ENCODE data around the gene PADI1.
"Not testable (repeated sequence)": the region's sequence is repeated elsewhere in the genome, so short reads cannot be mapped to it uniquely, and the experiment has no call there.

Gene PADI1

GRCh38 chr1:17218939-17219338 lies 14.0 kb downstream of the PADI1 start:
- peak; percentile 14 for DNase-seq

- no peak for DNase-seq
Measured at GRCh38 chr1:17220287-17220686, 15.4 kb downstream of the PADI1 start.

- no peak for DNase-seq
Measured at GRCh38 chr1:17222557-17222956, 17.6 kb downstream of the PADI1 start.

- DNase-seq = no peak
Measured at GRCh38 chr1:17224434-17224833, 19.5 kb downstream of the PADI1 start.

GRCh38 chr1:17225140-17225539 lies 20.2 kb downstream of the PADI1 start:
- no peak for DNase-seq

GRCh38 chr1:17227358-17227915 lies 22.5 kb downstream of the PADI1 start:
- DNase-seq = no peak

GRCh38 chr1:17228619-17229018 lies 23.7 kb downstream of the PADI1 start:
- no peak for DNase-seq

- no peak for DNase-seq
Measured at GRCh38 chr1:17229379-17229778, 24.5 kb downstream of the PADI1 start.

GRCh38 chr1:17230106-17230505 lies 25.2 kb downstream of the PADI1 start:
- no peak for DNase-seq

- no peak for DNase-seq
Measured at GRCh38 chr1:17230671-17231310, 25.9 kb downstream of the PADI1 start.

- peak; percentile 38 for DNase-seq
Measured at GRCh38 chr1:17232759-17233661, 28.1 kb downstream of the PADI1 start.

- peak; percentile 38 for DNase-seq
Measured at GRCh38 chr1:17233675-17234320, 28.9 kb downstream of the PADI1 start.

- DNase-seq = no peak
Measured at GRCh38 chr1:17234405-17234804, 29.5 kb downstream of the PADI1 start.

- no peak for DNase-seq
Measured at GRCh38 chr1:17235135-17235885, 30.4 kb downstream of the PADI1 start.

GRCh38 chr1:17236779-17237560 lies 32.0 kb downstream of the PADI1 start:
- peak; percentile 75 for DNase-seq

- DNase-seq = no peak
Measured at GRCh38 chr1:17237561-17237903, 32.6 kb downstream of the PADI1 start.

GRCh38 chr1:17239420-17239819 lies 34.5 kb downstream of the PADI1 start:
- peak; percentile 60 for DNase-seq

- not testable (repeated sequence) for DNase-seq
Measured at GRCh38 chr1:17241011-17241779, 36.3 kb downstream of the PADI1 start.

GRCh38 chr1:17241780-17242074 lies 36.8 kb downstream of the PADI1 start:
- not testable (repeated sequence) for DNase-seq

GRCh38 chr1:17243274-17243673 lies 38.3 kb downstream of the PADI1 start:
- no peak for DNase-seq
